ENCODE data around the gene ERO1B.

ERO1B gene

DNA sequence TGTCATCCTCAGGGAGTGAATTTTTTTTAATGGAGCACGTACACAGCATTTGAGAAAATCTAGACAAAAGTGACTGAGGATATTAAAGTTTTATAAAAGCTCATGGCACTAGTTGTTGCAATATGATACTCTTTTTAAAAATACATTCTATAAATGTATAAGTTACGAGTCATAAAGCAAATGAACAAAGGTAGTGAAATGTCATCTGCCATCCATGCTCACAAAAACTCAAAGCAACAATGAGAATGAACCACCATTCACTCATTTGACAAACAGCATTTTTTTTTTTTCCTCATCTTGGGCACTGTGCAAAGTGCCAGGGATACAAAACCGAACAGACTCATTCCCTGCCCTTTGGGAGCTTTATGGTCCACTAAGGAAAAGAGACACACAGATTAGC lies 100.7 kb downstream of the ERO1B start:
- no peak for DNase-seq (ENCODE audit: low read depth)

DNA sequence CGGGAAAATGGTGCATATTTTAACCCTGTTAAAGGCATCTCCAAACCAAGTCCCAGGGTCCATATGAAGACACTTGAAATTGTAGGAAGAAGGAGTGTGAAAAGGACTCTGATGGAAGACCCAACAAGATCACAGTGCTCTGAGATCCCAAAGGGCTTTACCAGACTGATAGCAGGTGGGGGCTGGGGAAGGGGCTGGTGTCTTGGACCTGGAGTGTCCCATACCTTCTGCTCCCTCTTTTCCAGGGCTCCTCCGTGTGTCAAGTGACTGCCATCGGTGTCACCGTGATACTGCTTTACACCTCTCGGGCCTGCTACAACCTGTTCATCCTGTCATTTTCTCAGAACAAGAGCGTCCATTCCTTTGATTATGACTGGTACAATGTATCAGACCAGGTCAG lies 102.1 kb downstream of the ERO1B start:
- no peak for DNase-seq (ENCODE audit: low read depth)

- no peak for DNase-seq (ENCODE audit: low read depth)
Measured at GRCh38 chr1:236176337-236177336, 105.1 kb downstream of the ERO1B start.

DNA sequence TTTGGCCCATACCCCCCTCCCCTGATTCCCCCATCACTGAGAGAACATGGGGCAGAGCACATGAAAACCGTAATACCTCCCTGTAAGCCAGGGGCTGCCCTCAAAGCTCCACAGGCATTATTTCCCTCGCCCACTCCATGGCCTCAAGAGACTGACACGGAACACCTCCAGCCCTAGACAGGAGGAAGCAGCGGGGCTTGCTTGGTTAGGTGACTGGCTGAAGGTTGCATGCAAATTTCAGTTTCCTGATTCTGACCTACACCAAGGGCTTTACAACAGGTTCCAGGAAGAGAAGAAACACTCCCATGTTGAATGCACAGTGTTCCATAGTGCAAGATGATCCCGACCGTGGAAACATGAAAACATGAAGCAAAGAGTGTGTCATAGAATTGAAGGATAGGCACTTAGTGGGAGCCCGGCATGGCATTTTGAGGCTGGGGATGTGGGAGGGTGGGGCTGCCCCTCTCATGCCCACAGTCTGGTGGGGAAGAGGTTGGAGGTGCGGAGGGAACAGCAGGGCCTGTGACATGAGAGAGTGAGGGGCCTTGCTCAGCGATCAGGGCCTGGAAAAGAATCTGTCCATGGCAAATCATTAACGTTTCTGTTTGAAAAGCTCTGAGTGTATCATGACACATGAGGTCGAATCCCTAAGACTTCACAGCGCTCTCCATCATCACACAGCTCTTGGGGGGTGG lies 106.0 kb downstream of the ERO1B start:
- DNase-seq (ENCODE audit: low read depth): no peak

- no peak for DNase-seq (ENCODE audit: low read depth)
Measured at GRCh38 chr1:236173174-236173767, 108.5 kb downstream of the ERO1B start.

DNA sequence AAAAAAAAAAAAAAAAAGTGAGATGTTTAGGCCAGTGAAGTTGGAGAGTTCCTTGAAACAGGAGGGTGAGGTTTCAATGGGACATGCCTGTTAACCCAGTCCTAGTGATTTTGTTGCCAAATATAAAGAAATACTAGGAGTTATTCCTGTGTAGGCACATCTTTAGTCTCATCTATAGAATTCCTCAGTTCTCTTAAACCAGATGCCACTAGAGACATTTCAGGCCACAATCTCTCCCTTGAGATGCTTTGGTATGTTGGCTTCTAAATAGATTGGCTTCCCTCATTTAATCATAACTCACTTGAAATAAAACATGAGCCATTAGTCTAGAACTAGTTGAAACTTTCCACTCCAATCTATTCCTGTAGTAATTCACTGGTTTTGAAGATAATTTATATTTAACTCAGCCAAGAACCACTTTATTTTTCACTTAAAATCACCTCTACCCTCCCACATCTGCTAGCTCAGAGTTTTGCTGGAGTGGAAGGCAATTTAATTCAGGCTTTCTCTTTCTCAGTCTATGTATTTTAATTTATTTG lies 109.6 kb downstream of the ERO1B start:
- no peak for DNase-seq (ENCODE audit: low read depth)

GRCh38 chr1:236168716-236169429 lies 112.9 kb downstream of the ERO1B start:
- DNase-seq (ENCODE audit: low read depth): no peak

DNA sequence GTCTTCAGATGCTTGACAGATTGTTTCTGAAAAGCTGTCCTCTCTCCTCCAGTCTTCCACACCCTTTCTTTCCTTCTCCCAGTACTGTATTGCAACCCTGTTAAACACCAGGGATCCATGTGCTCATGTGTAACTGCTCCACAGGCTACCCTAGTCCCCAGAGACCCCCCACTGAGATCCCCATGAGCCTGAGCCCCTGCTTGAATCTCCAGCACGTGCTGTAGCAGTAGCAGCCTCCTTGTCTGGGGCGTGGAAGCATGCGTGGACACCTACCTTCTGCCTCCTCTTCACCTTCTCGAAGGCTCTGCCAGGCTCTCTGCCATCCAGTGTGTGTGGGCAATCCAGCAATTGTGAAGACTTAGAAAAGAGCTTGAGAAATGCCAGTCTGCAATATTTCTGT lies 114.2 kb downstream of the ERO1B start:
- DNase-seq (ENCODE audit: low read depth): no peak

DNA sequence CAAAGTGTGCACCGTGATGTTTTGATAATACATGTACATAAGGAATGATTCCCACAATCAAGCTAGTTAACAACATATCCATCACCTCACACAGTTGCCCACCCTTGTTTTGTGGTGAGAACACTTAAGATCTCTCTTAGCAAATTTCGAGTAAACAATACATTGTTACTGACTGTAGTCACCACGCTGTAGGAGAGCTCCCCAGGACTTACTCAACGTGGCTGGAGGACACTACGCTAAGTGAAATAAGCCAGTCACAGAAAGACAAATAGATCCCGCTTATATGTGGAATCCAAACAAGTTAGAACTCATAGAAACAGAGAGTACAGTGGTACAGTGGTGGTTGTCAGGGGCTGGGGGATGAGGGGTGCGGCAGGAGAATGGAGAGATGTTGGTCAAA lies 114.6 kb downstream of the ERO1B start:
- DNase-seq (ENCODE audit: low read depth): no peak

GRCh38 chr1:236166041-236166440 lies 115.7 kb downstream of the ERO1B start:
- no peak for DNase-seq (ENCODE audit: low read depth)

All from activated T-cell treated with anti-CD3 and anti-CD28 coated beads for 24 hours (primary cell).